ENCODE measurements around the gene CBX6.
A peak's percentile ranks its signal among the peaks of the same experiment; 100 is the strongest.

The CBX6 gene

GRCh38 chr22:38850399-38850798 is 21.6 kb downstream of the CBX6 start:
- no peak for DNase-seq (ENCODE audit: low read depth in 1 of 2, low spot score in 1 of 2)
- no peak for TF ChIP-seq JUND (IDR thresholded peaks at IDR 0.05; ENCODE audit: low read depth)
- in situ Hi-C loops (cut with HindIII; ENCODE audit: low pct_unique_long_range_greater_than_20kb, low sequenced_read_pairs): no loop called here

- TF ChIP-seq JUND (IDR thresholded peaks at IDR 0.05; ENCODE audit: low read depth): no peak
- DNase-seq (ENCODE audit: low read depth in 1 of 2, low spot score in 1 of 2): no peak
- in situ Hi-C loops (cut with HindIII; ENCODE audit: low pct_unique_long_range_greater_than_20kb, low sequenced_read_pairs): no loop called here
Observed at GRCh38 chr22:38849811-38850210, 22.2 kb downstream of the CBX6 start.

GRCh38 chr22:38846412-38846811 is 25.6 kb downstream of the CBX6 start:
- no peak for TF ChIP-seq JUND (IDR thresholded peaks at IDR 0.05; ENCODE audit: low read depth)
- in situ Hi-C loops (cut with HindIII; ENCODE audit: low pct_unique_long_range_greater_than_20kb, low sequenced_read_pairs): no loop called here
- DNase-seq (ENCODE audit: low read depth in 1 of 2, low spot score in 1 of 2): no peak

- in situ Hi-C loops (cut with HindIII; ENCODE audit: low pct_unique_long_range_greater_than_20kb, low sequenced_read_pairs): no loop called here
- DNase-seq (ENCODE audit: low read depth in 1 of 2, low spot score in 1 of 2): no peak
- TF ChIP-seq JUND (IDR thresholded peaks at IDR 0.05; ENCODE audit: low read depth): no peak
Observed at GRCh38 chr22:38845004-38845740, 26.8 kb downstream of the CBX6 start.

- in situ Hi-C loops (cut with HindIII; ENCODE audit: low pct_unique_long_range_greater_than_20kb, low sequenced_read_pairs): no loop called here
- no peak for TF ChIP-seq JUND (IDR thresholded peaks at IDR 0.05; ENCODE audit: low read depth)
- no peak for DNase-seq (ENCODE audit: low read depth in 1 of 2, low spot score in 1 of 2)
Observed at GRCh38 chr22:38844315-38845003, 27.6 kb downstream of the CBX6 start.

- peak; percentile 60 to 65 for DNase-seq (ENCODE audit: low read depth in 1 of 2, low spot score in 1 of 2)
- TF ChIP-seq JUND (IDR thresholded peaks at IDR 0.05; ENCODE audit: low read depth): no peak
- in situ Hi-C loops (cut with HindIII; ENCODE audit: low pct_unique_long_range_greater_than_20kb, low sequenced_read_pairs): no loop called here
Observed at GRCh38 chr22:38843657-38844314, 28.2 kb downstream of the CBX6 start, which contains the start of gene NPTXR. Gene NPTXR (minus strand): TSS chr22:38844028.

GRCh38 chr22:38843201-38843656 is 28.8 kb downstream of the CBX6 start:
- in situ Hi-C loops (cut with HindIII; ENCODE audit: low pct_unique_long_range_greater_than_20kb, low sequenced_read_pairs): no loop called here
- DNase-seq (ENCODE audit: low read depth in 1 of 2, low spot score in 1 of 2): peak; percentile 66 to 71

GRCh38 chr22:38842512-38843200 is 29.4 kb downstream of the CBX6 start:
- in situ Hi-C loops (cut with HindIII; ENCODE audit: low pct_unique_long_range_greater_than_20kb, low sequenced_read_pairs): no loop called here
- TF ChIP-seq JUND (IDR thresholded peaks at IDR 0.05; ENCODE audit: low read depth): no peak
- no peak for DNase-seq (ENCODE audit: low read depth in 1 of 2, low spot score in 1 of 2)

More at GRCh38 chr22:38843201-38843656, 28.8 kb downstream of the CBX6 start:
- TF ChIP-seq JUND (IDR thresholded peaks at IDR 0.05; ENCODE audit: low read depth): no peak

- in situ Hi-C loops (cut with HindIII; ENCODE audit: low pct_unique_long_range_greater_than_20kb, low sequenced_read_pairs): no loop called here
- no peak for TF ChIP-seq JUND (IDR thresholded peaks at IDR 0.05; ENCODE audit: low read depth)
- DNase-seq (ENCODE audit: low read depth in 1 of 2, low spot score in 1 of 2): no peak
Observed at GRCh38 chr22:38841635-38842034, 30.4 kb downstream of the CBX6 start.

- no peak for DNase-seq (ENCODE audit: low read depth in 1 of 2, low spot score in 1 of 2)
- in situ Hi-C loops (cut with HindIII; ENCODE audit: low pct_unique_long_range_greater_than_20kb, low sequenced_read_pairs): no loop called here
- no peak for TF ChIP-seq JUND (IDR thresholded peaks at IDR 0.05; ENCODE audit: low read depth)
Observed at GRCh38 chr22:38841211-38841610, 30.8 kb downstream of the CBX6 start.

- TF ChIP-seq JUND (IDR thresholded peaks at IDR 0.05; ENCODE audit: low read depth): no peak
- in situ Hi-C loops (cut with HindIII; ENCODE audit: low pct_unique_long_range_greater_than_20kb, low sequenced_read_pairs): no loop called here
- no peak for DNase-seq (ENCODE audit: low read depth in 1 of 2, low spot score in 1 of 2)
Observed at GRCh38 chr22:38840129-38840528, 31.9 kb downstream of the CBX6 start.

GRCh38 chr22:38839686-38840085 is 32.3 kb downstream of the CBX6 start:
- no peak for TF ChIP-seq JUND (IDR thresholded peaks at IDR 0.05; ENCODE audit: low read depth)
- DNase-seq (ENCODE audit: low read depth in 1 of 2, low spot score in 1 of 2): no peak
- in situ Hi-C loops (cut with HindIII; ENCODE audit: low pct_unique_long_range_greater_than_20kb, low sequenced_read_pairs): no loop called here

All from T47D (cell line).